ENCODE results near the gene PCLO.
"Not testable (repeated sequence)": the region's sequence is repeated elsewhere in the genome, so short reads cannot be mapped to it uniquely, and the experiment has no call there.

Gene PCLO

DNA sequence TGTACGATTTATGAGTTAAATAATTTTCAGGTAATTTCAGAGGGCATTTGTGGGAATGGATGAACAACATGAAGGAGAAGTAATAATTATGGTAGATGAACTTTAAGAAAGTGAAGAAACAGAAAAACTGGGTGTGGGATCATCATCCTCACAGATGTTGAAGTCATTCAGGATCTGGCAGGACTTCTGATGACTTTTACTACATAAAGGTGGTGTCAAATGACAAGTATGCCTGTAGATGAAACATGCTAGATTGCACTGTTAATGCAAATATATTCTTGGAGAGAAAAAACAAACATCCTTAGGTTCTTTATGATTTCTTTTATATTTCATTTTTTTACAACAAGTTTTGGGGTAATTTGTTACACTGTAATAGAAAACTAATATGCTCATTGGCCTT is 230.2 kb downstream of the PCLO start:
- no peak overlapping the region for H3K9ac ChIP-seq
- no peaks in the 10 kb centered on the region for H3K4me1 ChIP-seq
- no peaks in the 10 kb centered on the region for H3K27me3 ChIP-seq (ENCODE audit: control insufficient read depth, insufficient read depth, low read length)
- no peak overlapping the region for H3K27ac ChIP-seq
- H3K79me2 ChIP-seq = no peaks in the 10 kb centered on the region
- TF ChIP-seq, protein P1, sequence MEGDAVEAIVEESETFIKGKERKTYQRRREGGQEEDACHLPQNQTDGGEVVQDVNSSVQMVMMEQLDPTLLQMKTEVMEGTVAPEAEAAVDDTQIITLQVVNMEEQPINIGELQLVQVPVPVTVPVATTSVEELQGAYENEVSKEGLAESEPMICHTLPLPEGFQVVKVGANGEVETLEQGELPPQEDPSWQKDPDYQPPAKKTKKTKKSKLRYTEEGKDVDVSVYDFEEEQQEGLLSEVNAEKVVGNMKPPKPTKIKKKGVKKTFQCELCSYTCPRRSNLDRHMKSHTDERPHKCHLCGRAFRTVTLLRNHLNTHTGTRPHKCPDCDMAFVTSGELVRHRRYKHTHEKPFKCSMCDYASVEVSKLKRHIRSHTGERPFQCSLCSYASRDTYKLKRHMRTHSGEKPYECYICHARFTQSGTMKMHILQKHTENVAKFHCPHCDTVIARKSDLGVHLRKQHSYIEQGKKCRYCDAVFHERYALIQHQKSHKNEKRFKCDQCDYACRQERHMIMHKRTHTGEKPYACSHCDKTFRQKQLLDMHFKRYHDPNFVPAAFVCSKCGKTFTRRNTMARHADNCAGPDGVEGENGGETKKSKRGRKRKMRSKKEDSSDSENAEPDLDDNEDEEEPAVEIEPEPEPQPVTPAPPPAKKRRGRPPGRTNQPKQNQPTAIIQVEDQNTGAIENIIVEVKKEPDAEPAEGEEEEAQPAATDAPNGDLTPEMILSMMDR (IDR thresholded peaks at IDR 0.05) = no peak
- H3K4me2 ChIP-seq (ENCODE audit: low read length) = no peak overlapping the region
- no peaks in the 10 kb centered on the region for H3K36me3 ChIP-seq (ENCODE audit: control insufficient read depth, insufficient read depth, low read length)
- H3K9me3 ChIP-seq (ENCODE audit: control insufficient read depth, low read length) = no peaks in the 10 kb centered on the region
- no peak overlapping the region for H3K4me3 ChIP-seq (ENCODE audit: low read depth, low read length)
- H2AFZ ChIP-seq = no peak overlapping the region

DNA sequence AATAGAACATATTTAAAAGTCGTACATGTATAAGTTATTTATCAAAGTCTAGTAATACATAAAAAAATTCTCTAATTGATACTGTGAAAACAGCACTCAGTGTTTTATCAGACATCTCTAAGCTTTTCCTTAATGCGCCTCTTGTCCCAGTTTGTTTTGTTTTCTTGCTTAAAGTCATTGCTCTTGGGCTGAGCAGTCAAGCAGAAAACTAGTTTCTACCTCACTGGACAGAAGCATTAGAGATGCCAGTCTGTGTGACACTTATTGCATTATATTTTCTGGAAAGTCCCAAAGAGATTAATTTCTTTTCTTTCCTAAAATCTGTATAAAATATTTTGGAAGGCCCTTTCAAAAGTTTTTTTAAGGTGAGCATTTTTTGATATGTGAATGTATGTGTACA is 236.2 kb downstream of the PCLO start:
- Histone ChIP-seq H3K4me3 (ENCODE audit: low read depth, low read length) (no peak overlapping the region), H3K4me2 (ENCODE audit: low read length) (no peak overlapping the region), H3K36me3 (ENCODE audit: control insufficient read depth, insufficient read depth, low read length) (no peaks in the 10 kb centered on the region), H3K9ac (no peak overlapping the region), H3K9me3 (ENCODE audit: control insufficient read depth, low read length) (no peaks in the 10 kb centered on the region), H3K27ac (no peak overlapping the region), H3K4me1 (no peaks in the 10 kb centered on the region), H2AFZ (no peak overlapping the region), H3K79me2 (no peaks in the 10 kb centered on the region), H3K27me3 (ENCODE audit: control insufficient read depth, insufficient read depth, low read length) (no peaks in the 10 kb centered on the region)
- TF ChIP-seq, protein P1 (IDR thresholded peaks at IDR 0.05) = no peak

DNA sequence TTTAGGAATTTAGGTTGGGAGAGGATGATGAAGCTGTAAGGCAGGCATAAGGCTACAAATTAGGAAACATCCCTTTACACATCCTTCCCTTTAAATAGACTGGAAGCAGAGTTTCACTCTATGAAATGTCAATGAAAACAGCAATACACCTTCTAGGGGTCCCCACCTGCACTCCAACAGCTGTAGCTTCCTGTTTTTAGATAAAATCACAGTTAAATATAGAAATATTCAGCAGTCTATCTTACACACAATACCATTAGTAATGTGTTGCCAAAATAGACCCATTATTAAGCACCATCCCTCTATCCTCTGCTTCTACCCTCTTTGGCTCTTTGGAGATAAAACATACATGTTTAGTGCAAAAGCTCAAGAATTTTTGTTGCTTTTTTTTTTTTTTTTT is 237.4 kb downstream of the PCLO start:
- TF ChIP-seq, protein P1 (IDR thresholded peaks at IDR 0.05) = no peak
- no peaks in the 10 kb centered on the region for H3K79me2 ChIP-seq
- H3K27me3 ChIP-seq (ENCODE audit: control insufficient read depth, insufficient read depth, low read length) = no peaks in the 10 kb centered on the region
- no peak overlapping the region for H3K27ac ChIP-seq
- H3K36me3 ChIP-seq (ENCODE audit: control insufficient read depth, insufficient read depth, low read length) = no peaks in the 10 kb centered on the region
- H2AFZ ChIP-seq = no peak overlapping the region
- no peak overlapping the region for H3K4me2 ChIP-seq (ENCODE audit: low read length)
- no peak overlapping the region for H3K9ac ChIP-seq
- no peaks in the 10 kb centered on the region for H3K4me1 ChIP-seq
- no peaks in the 10 kb centered on the region for H3K9me3 ChIP-seq (ENCODE audit: control insufficient read depth, low read length)
- H3K4me3 ChIP-seq (ENCODE audit: low read depth, low read length) = no peak overlapping the region

DNA sequence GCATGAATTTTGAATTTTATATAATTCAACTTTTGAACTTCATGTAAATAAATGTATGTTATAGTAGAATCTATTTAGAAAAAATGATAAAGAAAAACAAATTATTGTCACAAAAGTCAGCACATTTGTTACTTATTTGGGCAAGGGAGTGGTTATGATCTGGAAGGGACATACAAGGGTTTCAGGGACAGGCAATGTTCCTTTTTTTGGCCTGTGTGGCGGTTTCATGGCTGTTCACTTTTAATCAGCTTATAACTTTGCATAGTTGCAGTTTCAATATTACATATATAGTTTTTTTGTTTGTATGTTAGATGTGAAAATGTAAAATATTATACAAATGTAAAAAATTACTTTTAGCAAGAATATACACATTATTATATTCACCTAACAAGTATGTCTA is 256.2 kb downstream of the PCLO start:
- no peaks in the 10 kb centered on the region for H3K79me2 ChIP-seq
- no peak overlapping the region for H3K4me2 ChIP-seq (ENCODE audit: low read length)
- H3K4me1 ChIP-seq = no peaks in the 10 kb centered on the region
- H3K27ac ChIP-seq = no peak overlapping the region
- no peak overlapping the region for H3K9ac ChIP-seq
- H2AFZ ChIP-seq = no peak overlapping the region
- H3K9me3 ChIP-seq (ENCODE audit: control insufficient read depth, low read length) = no peaks in the 10 kb centered on the region
- TF ChIP-seq, protein P1 (IDR thresholded peaks at IDR 0.05) = no peak
- no peaks in the 10 kb centered on the region for H3K27me3 ChIP-seq (ENCODE audit: control insufficient read depth, insufficient read depth, low read length)
- no peaks in the 10 kb centered on the region for H3K36me3 ChIP-seq (ENCODE audit: control insufficient read depth, insufficient read depth, low read length)
- no peak overlapping the region for H3K4me3 ChIP-seq (ENCODE audit: low read depth, low read length)

DNA sequence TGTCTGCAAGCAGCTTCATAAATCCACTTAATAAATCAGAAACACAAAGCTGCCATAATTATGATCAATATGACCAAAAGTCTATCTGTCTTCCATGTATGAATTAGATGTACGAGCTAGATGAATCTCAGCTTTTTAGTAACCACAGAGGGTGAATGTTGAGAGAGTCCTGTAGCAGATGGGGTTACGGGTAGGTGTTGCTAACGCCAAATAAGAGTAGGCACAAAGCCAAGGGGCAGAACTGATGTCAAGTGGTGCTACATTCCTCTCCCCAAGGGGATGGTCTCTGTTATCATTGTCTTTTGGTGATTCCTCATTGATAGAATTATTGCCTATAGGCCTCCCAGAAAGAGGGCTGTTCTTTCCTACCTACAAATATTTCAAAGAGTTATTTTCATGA is 257.8 kb downstream of the PCLO start:
- Histone ChIP-seq H3K9ac (no peak overlapping the region), H3K79me2 (no peaks in the 10 kb centered on the region), H3K4me2 (ENCODE audit: low read length) (no peak overlapping the region), H3K27me3 (ENCODE audit: control insufficient read depth, insufficient read depth, low read length) (no peaks in the 10 kb centered on the region), H2AFZ (no peak overlapping the region), H3K4me3 (ENCODE audit: low read depth, low read length) (no peak overlapping the region), H3K4me1 (no peaks in the 10 kb centered on the region), H3K27ac (no peak overlapping the region), H3K9me3 (ENCODE audit: control insufficient read depth, low read length) (no peaks in the 10 kb centered on the region), H3K36me3 (ENCODE audit: control insufficient read depth, insufficient read depth, low read length) (no peaks in the 10 kb centered on the region)
- TF ChIP-seq, protein P1 (IDR thresholded peaks at IDR 0.05) = no peak

DNA sequence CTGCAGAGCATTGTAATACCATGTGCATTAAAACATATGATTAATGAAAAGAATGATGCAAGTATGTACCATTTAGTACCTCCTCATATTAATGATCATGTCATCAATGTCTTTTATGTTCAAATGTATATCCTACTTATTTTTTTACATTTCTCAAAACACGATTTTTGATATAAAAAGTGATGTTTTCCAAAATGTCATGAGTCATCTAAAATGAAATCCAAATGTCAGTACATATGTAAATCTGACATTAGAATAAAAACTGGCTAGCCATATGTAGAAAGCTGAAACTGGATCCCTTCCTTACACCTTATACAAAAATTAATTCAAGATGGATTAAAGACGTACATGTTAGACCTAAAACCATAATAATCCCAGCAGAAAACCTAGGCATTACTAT is 261.6 kb downstream of the PCLO start:
- not testable (repeated sequence) for H3K4me3 ChIP-seq (ENCODE audit: low read depth, low read length); H3K27ac ChIP-seq; H3K79me2 ChIP-seq; H3K36me3 ChIP-seq (ENCODE audit: control insufficient read depth, insufficient read depth, low read length); H2AFZ ChIP-seq; H3K9ac ChIP-seq; H3K4me2 ChIP-seq (ENCODE audit: low read length); H3K4me1 ChIP-seq; H3K27me3 ChIP-seq (ENCODE audit: control insufficient read depth, insufficient read depth, low read length); H3K9me3 ChIP-seq (ENCODE audit: control insufficient read depth, low read length)
